Measurements from ENCODE around the gene CLCN7. TPM values are rescaled to one million over a fixed set of nuclear protein-coding genes. Genes with fewer than 3 reads are reported as not detected.

The CLCN7 gene
- total and polyA plus RNA-seq, 2 experiments from 2014 or later, result 50.1 to 57.6 TPM

GRCh38 chr16:1430214-1430758 lies 44.5 kb downstream of the CLCN7 start:
- Histone ChIP-seq H3K9me3 (ENCODE audit: low read depth) (no peaks in the 10 kb centered on the region), H3K27ac (peak overlapping the region; percentile 38), H3K27me3 (no peaks in the 10 kb centered on the region), H3K4me1 (ENCODE audit: low read depth) (peaks cover 9% of the 10 kb centered on the region), H3K36me3 (no peaks in the 10 kb centered on the region), H3K4me3 (no peak overlapping the region)
- TF ChIP-seq, protein P1, sequence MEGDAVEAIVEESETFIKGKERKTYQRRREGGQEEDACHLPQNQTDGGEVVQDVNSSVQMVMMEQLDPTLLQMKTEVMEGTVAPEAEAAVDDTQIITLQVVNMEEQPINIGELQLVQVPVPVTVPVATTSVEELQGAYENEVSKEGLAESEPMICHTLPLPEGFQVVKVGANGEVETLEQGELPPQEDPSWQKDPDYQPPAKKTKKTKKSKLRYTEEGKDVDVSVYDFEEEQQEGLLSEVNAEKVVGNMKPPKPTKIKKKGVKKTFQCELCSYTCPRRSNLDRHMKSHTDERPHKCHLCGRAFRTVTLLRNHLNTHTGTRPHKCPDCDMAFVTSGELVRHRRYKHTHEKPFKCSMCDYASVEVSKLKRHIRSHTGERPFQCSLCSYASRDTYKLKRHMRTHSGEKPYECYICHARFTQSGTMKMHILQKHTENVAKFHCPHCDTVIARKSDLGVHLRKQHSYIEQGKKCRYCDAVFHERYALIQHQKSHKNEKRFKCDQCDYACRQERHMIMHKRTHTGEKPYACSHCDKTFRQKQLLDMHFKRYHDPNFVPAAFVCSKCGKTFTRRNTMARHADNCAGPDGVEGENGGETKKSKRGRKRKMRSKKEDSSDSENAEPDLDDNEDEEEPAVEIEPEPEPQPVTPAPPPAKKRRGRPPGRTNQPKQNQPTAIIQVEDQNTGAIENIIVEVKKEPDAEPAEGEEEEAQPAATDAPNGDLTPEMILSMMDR (IDR thresholded peaks at IDR 0.05; ENCODE audit: low read depth, low read length), result no peak
- DNase-seq (ENCODE audit: low read depth in 1 of 2, low spot score in 1 of 2), result no peak

DNA sequence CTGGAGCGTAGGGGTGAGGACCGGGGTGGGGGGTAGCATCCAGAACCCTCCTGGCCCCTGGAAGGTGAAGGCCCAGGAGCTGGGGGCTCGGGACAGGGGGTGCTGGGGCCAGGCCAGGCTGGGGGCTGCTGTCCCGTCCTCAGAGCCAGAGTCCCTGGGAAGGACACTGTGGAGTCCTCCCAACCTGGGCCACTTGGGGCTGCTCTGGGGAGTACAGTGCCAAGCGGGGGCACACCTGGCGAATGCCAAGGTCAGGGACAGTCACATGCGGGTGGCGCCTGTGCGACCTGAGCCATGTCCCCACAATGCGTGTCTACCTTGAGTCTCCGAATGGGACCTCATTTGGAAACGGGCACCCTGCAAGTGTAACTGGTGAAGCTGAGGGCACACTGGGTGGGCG lies 45.2 kb downstream of the CLCN7 start:
- TF ChIP-seq, protein P1 (IDR thresholded peaks at IDR 0.05; ENCODE audit: low read depth, low read length), result no peak
- no peaks in the 10 kb centered on the region for H3K27me3 ChIP-seq
- H3K36me3 ChIP-seq, result no peaks in the 10 kb centered on the region
- H3K4me3 ChIP-seq, result no peak overlapping the region
- H3K4me1 ChIP-seq (ENCODE audit: low read depth), result peaks cover 9% of the 10 kb centered on the region
- H3K9me3 ChIP-seq (ENCODE audit: low read depth), result no peaks in the 10 kb centered on the region
- no peak overlapping the region for H3K27ac ChIP-seq
- no peak for DNase-seq (ENCODE audit: low read depth in 1 of 2, low spot score in 1 of 2)

DNA sequence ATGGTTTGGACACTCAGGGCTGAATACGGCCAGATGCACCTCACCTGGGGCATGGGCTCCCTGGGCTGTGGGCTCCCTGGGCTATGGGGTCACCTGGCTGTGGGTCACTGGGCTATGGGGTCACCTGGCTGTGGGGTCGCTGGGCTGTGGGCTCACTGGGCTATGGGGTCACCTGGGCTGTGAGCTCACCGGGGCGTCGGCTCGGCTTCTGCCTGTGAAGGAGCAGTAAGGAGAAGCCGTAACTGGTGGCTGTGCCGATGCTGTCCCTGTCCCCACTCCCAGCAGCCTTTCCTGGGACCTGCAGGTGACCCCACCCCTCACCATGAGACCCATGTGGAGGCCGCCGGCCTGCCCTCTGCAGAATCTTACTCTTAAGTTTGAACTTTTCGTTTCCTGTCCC lies 45.8 kb downstream of the CLCN7 start:
- H3K27me3 ChIP-seq, result no peaks in the 10 kb centered on the region
- DNase-seq (ENCODE audit: low read depth in 1 of 2, low spot score in 1 of 2), result no peak
- TF ChIP-seq, protein P1 (IDR thresholded peaks at IDR 0.05; ENCODE audit: low read depth, low read length), result no peak
- no peaks in the 10 kb centered on the region for H3K9me3 ChIP-seq (ENCODE audit: low read depth)
- no peak overlapping the region for H3K27ac ChIP-seq
- H3K4me3 ChIP-seq, result no peak overlapping the region
- H3K4me1 ChIP-seq (ENCODE audit: low read depth), result peaks cover 9% of the 10 kb centered on the region
- no peaks in the 10 kb centered on the region for H3K36me3 ChIP-seq

GRCh38 chr16:1428511-1428910 lies 46.3 kb downstream of the CLCN7 start:
- H3K27me3 ChIP-seq, result no peaks in the 10 kb centered on the region
- TF ChIP-seq, protein P1 (IDR thresholded peaks at IDR 0.05; ENCODE audit: low read depth, low read length), result peak; percentile 51
- DNase-seq (ENCODE audit: low read depth in 1 of 2, low spot score in 1 of 2), result peak in 1 of 2 donors; percentile 34

GRCh38 chr16:1427473-1428461 lies 47.1 kb downstream of the CLCN7 start:
- TF ChIP-seq, protein P1 (IDR thresholded peaks at IDR 0.05; ENCODE audit: low read depth, low read length), result no peak
- no peaks in the 10 kb centered on the region for H3K9me3 ChIP-seq (ENCODE audit: low read depth)
- DNase-seq (ENCODE audit: low read depth in 1 of 2, low spot score in 1 of 2), result no peak
- no peaks in the 10 kb centered on the region for H3K36me3 ChIP-seq
- H3K4me3 ChIP-seq, result no peak overlapping the region
- peaks cover 9% of the 10 kb centered on the region for H3K4me1 ChIP-seq (ENCODE audit: low read depth)
- no peaks in the 10 kb centered on the region for H3K27me3 ChIP-seq
- H3K27ac ChIP-seq, result no peak overlapping the region

More at GRCh38 chr16:1428511-1428910, 46.3 kb downstream of the CLCN7 start:
- Histone ChIP-seq H3K27ac (no peak overlapping the region), H3K9me3 (ENCODE audit: low read depth) (no peaks in the 10 kb centered on the region), H3K4me3 (no peak overlapping the region), H3K36me3 (no peaks in the 10 kb centered on the region), H3K4me1 (ENCODE audit: low read depth) (peaks cover 9% of the 10 kb centered on the region)
